Body of pancreas (tissue), 4 donors: Measurements from ENCODE around the gene TBK1. TPM values are rescaled to one million over a fixed set of nuclear protein-coding genes. Genes with fewer than 3 reads are reported as not detected.

ENCODE experiments used
- ATAC-seq: fragments of 150-250 bp; one replicate; pipeline ENCODE4 v1.9.1; 2016
- DNase-seq, 4 donors: peaks; one replicate each; pipeline ENCODE4 v3.0.0-alpha.2; 2019
- H3K27ac ChIP-seq, 4 donors: fragments of 200-600 bp; sonication (generic); 1 replicate in 3 of 4; 2 replicates in 1 of 4; pipeline versions ENCODE4 v1.5.1 to v1.6.1; 2016 to 2019; ENCODE audit warnings: mild to moderate bottlenecking in 1 of 4, mixed read lengths in 1 of 4, moderate library complexity in 1 of 4
- H3K27me3 ChIP-seq, 2 donors: fragments of 200-600 bp; sonication (generic); one replicate each; pipeline ENCODE4 v1.6.0; 2016; ENCODE audit warnings: mild to moderate bottlenecking in 1 of 2
- H3K36me3 ChIP-seq, 2 donors: fragments of 200-600 bp; sonication (generic); replicated peaks in 1 of 2; 2 replicates each; pipeline ENCODE4 v1.5.1; 2016; ENCODE audit warnings: low read depth in 2 of 2; ENCODE audit not compliant: insufficient read depth in 1 of 2
- H3K4me1 ChIP-seq: fragments of 200-600 bp; sonication (generic); one replicate; pipeline ENCODE4 v1.6.0; 2016
- H3K4me3 ChIP-seq, 2 donors: fragments of 200-600 bp; sonication (generic); 1 replicate in 1 of 2; 2 replicates in 1 of 2; pipeline ENCODE4 v1.5.1; 2016 to 2019
- H3K9me3 ChIP-seq, 3 donors: fragments of 200-600 bp; sonication (generic); 1 replicate in 2 of 3; 2 replicates in 1 of 3; pipeline ENCODE4 v1.5.1; 2016
- CTCF ChIP-seq, 7 experiments: fragments of 450-650 bp in 4 of 7; fragments of 200-600 bp in 3 of 7; sonication (generic) in 3 of 7; IDR thresholded peaks; one replicate each; pipeline ENCODE4 v1.5.1; 2016 to 2019; ENCODE audit warnings: antibody characterized with exemption in 7 of 7
- POLR2A ChIP-seq, 3 donors: fragments of 450-650 bp; IDR thresholded peaks; one replicate each; pipeline ENCODE4 v1.6.1; 2016; ENCODE audit warnings: antibody characterized with exemption in 3 of 3, mild to moderate bottlenecking in 2 of 3
- WGBS, 2 donors: methylation state at CpG; one replicate each; pipeline ENCODE4 v1.1.5; 2017; 5-methylcytosine and 5-hydroxymethylcytosine counted together
- intact Hi-C: fragments of 100-400 bp; cut with DNase I; formaldehyde crosslinking; loops from one replicate; pipeline ENCODE4 v1.15.1; 2023
- total RNA-seq, 2 donors: library from RNA; depleted of rRNA; stranded (reverse); fragments of >200 nt; gene quantifications; one replicate each; pipeline ENCODE4 v1.1.0, GENCODE V29; 2016

TBK1 gene
- total RNA-seq, 2 donors from 2014 or later = 11.2 to 14.8 TPM

- intact Hi-C loops = no loop called here
- no peaks in the 10 kb centered on the region for H3K9me3 ChIP-seq
- no peak overlapping the region for H3K27ac ChIP-seq
- no peak overlapping the region for H3K4me3 ChIP-seq
- no peaks in the 10 kb centered on the region for H3K4me1 ChIP-seq
- H3K36me3 ChIP-seq = peaks cover 4 to 10% of the 10 kb centered on the region in 2 donors
- no peaks in the 10 kb centered on the region for H3K27me3 ChIP-seq
- DNase-seq (no peak), ATAC-seq (no peak)
- 97 to 98% methylated on average over 2 of the region's 2 CpGs for WGBS, 2 donors
- no peak for TF ChIP-seq POLR2A (IDR thresholded peaks at IDR 0.05)
- no peak for TF ChIP-seq CTCF (IDR thresholded peaks at IDR 0.05)
Measured at GRCh38 chr12:64496839-64497400, 45.0 kb downstream of the TBK1 start.

- H3K4me3 ChIP-seq = no peak overlapping the region
- no peaks in the 10 kb centered on the region for H3K9me3 ChIP-seq
- H3K36me3 ChIP-seq = peaks cover 4 to 10% of the 10 kb centered on the region in 2 donors
- no peak for ATAC-seq
- WGBS, 2 donors = 89 to 98% methylated on average over 1 of the region's 1 CpG
- intact Hi-C loops = no loop called here
- H3K4me1 ChIP-seq = no peaks in the 10 kb centered on the region
- TF ChIP-seq CTCF (IDR thresholded peaks at IDR 0.05) (no peak), POLR2A (IDR thresholded peaks at IDR 0.05) (no peak)
- no peak overlapping the region for H3K27ac ChIP-seq
- no peak for DNase-seq
- H3K27me3 ChIP-seq = no peaks in the 10 kb centered on the region
Measured at GRCh38 chr12:64497484-64497883, 45.6 kb downstream of the TBK1 start.

GRCh38 chr12:64497903-64498302 lies 46.0 kb downstream of the TBK1 start:
- ATAC-seq (no peak), DNase-seq (no peak)
- no peak overlapping the region for H3K4me3 ChIP-seq
- H3K4me1 ChIP-seq = no peaks in the 10 kb centered on the region
- WGBS, 2 donors = 59 to 85% methylated on average over 1 of the region's 1 CpG
- intact Hi-C loops = no loop called here
- no peak overlapping the region for H3K27ac ChIP-seq
- H3K36me3 ChIP-seq = peaks cover 4 to 10% of the 10 kb centered on the region in 2 donors
- H3K9me3 ChIP-seq = no peaks in the 10 kb centered on the region
- H3K27me3 ChIP-seq = no peaks in the 10 kb centered on the region
- TF ChIP-seq POLR2A (IDR thresholded peaks at IDR 0.05) = no peak
- TF ChIP-seq CTCF (IDR thresholded peaks at IDR 0.05) = no peak

GRCh38 chr12:64500394-64500793 lies 48.5 kb downstream of the TBK1 start:
- TF ChIP-seq CTCF (IDR thresholded peaks at IDR 0.05) (no peak), POLR2A (IDR thresholded peaks at IDR 0.05) (no peak)
- H3K27me3 ChIP-seq = no peaks in the 10 kb centered on the region
- intact Hi-C loops = no loop called here
- no peak overlapping the region for H3K27ac ChIP-seq
- H3K36me3 ChIP-seq = peaks cover under 1 to 9% of the 10 kb centered on the region in 2 donors
- ATAC-seq (no peak), DNase-seq (no peak)
- H3K9me3 ChIP-seq = no peaks in the 10 kb centered on the region
- H3K4me3 ChIP-seq = no peak overlapping the region
- no peaks in the 10 kb centered on the region for H3K4me1 ChIP-seq
- WGBS, 2 donors = 77 to 89% methylated on average over 3 of the region's 3 CpGs

GRCh38 chr12:64501486-64501885 lies 49.6 kb downstream of the TBK1 start:
- H3K9me3 ChIP-seq = no peaks in the 10 kb centered on the region
- WGBS, 2 donors = 86 to 90% methylated on average over 7 of the region's 7 CpGs
- TF ChIP-seq CTCF (IDR thresholded peaks at IDR 0.05) (no peak), POLR2A (IDR thresholded peaks at IDR 0.05) (no peak)
- H3K4me1 ChIP-seq = no peaks in the 10 kb centered on the region
- DNase-seq (no peak), ATAC-seq (no peak)
- intact Hi-C loops = no loop called here
- no peak overlapping the region for H3K27ac ChIP-seq
- no peaks in the 10 kb centered on the region for H3K27me3 ChIP-seq
- H3K4me3 ChIP-seq = no peak overlapping the region
- H3K36me3 ChIP-seq = peaks cover 0 to 6% of the 10 kb centered on the region in 2 donors
